ENCODE results near the gene ZC3H7A. TPM values are rescaled to one million over a fixed set of nuclear protein-coding genes. Genes with fewer than 3 reads are reported as not detected.

ZC3H7A gene
- total and polyA plus RNA-seq, 2 of the 13 experiments (the other 11 are each of a cell fraction or from before 2014, with no cell fraction given), result 29.2 to 36.8 TPM

- TF ChIP-seq, protein P1, sequence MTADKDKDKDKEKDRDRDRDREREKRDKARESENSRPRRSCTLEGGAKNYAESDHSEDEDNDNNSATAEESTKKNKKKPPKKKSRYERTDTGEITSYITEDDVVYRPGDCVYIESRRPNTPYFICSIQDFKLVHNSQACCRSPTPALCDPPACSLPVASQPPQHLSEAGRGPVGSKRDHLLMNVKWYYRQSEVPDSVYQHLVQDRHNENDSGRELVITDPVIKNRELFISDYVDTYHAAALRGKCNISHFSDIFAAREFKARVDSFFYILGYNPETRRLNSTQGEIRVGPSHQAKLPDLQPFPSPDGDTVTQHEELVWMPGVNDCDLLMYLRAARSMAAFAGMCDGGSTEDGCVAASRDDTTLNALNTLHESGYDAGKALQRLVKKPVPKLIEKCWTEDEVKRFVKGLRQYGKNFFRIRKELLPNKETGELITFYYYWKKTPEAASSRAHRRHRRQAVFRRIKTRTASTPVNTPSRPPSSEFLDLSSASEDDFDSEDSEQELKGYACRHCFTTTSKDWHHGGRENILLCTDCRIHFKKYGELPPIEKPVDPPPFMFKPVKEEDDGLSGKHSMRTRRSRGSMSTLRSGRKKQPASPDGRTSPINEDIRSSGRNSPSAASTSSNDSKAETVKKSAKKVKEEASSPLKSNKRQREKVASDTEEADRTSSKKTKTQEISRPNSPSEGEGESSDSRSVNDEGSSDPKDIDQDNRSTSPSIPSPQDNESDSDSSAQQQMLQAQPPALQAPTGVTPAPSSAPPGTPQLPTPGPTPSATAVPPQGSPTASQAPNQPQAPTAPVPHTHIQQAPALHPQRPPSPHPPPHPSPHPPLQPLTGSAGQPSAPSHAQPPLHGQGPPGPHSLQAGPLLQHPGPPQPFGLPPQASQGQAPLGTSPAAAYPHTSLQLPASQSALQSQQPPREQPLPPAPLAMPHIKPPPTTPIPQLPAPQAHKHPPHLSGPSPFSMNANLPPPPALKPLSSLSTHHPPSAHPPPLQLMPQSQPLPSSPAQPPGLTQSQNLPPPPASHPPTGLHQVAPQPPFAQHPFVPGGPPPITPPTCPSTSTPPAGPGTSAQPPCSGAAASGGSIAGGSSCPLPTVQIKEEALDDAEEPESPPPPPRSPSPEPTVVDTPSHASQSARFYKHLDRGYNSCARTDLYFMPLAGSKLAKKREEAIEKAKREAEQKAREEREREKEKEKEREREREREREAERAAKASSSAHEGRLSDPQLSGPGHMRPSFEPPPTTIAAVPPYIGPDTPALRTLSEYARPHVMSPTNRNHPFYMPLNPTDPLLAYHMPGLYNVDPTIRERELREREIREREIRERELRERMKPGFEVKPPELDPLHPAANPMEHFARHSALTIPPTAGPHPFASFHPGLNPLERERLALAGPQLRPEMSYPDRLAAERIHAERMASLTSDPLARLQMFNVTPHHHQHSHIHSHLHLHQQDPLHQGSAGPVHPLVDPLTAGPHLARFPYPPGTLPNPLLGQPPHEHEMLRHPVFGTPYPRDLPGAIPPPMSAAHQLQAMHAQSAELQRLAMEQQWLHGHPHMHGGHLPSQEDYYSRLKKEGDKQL (CRISPR knock-in tag; IDR thresholded peaks at IDR 0.05; ENCODE audit: low read depth), result no peak
- TF ChIP-seq ZNF709 (CRISPR knock-in tag; IDR thresholded peaks at IDR 0.05) (no peak), NFATC3 (CRISPR knock-in tag; IDR thresholded peaks at IDR 0.05) (no peak), ELF4 (CRISPR knock-in tag; IDR thresholded peaks at IDR 0.05; ENCODE audit: borderline replicate concordance) (0 out of 2 replicates have a peak, but pooled peaks have one; percentile 16), MAX (IDR thresholded peaks at IDR 0.05) (no peak), NCOA1 (CRISPR knock-in tag; IDR thresholded peaks at IDR 0.05) (no peak), ZNF776 (CRISPR knock-in tag; IDR thresholded peaks at IDR 0.05) (no peak), UBTF (CRISPR knock-in tag; IDR thresholded peaks at IDR 0.05) (no peak), ZNF761 (CRISPR knock-in tag; conservative IDR thresholded peaks at IDR 0.05) (no peak), ZNF572 (CRISPR knock-in tag; IDR thresholded peaks at IDR 0.05) (no peak)
- TF ChIP-seq, protein P2, sequence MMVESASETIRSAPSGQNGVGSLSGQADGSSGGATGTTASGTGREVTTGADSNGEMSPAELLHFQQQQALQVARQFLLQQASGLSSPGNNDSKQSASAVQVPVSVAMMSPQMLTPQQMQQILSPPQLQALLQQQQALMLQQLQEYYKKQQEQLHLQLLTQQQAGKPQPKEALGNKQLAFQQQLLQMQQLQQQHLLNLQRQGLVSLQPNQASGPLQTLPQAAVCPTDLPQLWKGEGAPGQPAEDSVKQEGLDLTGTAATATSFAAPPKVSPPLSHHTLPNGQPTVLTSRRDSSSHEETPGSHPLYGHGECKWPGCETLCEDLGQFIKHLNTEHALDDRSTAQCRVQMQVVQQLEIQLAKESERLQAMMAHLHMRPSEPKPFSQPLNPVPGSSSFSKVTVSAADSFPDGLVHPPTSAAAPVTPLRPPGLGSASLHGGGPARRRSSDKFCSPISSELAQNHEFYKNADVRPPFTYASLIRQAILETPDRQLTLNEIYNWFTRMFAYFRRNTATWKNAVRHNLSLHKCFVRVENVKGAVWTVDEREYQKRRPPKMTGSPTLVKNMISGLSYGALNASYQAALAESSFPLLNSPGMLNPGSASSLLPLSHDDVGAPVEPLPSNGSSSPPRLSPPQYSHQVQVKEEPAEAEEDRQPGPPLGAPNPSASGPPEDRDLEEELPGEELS (CRISPR knock-in tag; IDR thresholded peaks at IDR 0.05), result peak; percentile 31; the same call in 1 of the 2 replicates
- TF ChIP-seq, protein P3, sequence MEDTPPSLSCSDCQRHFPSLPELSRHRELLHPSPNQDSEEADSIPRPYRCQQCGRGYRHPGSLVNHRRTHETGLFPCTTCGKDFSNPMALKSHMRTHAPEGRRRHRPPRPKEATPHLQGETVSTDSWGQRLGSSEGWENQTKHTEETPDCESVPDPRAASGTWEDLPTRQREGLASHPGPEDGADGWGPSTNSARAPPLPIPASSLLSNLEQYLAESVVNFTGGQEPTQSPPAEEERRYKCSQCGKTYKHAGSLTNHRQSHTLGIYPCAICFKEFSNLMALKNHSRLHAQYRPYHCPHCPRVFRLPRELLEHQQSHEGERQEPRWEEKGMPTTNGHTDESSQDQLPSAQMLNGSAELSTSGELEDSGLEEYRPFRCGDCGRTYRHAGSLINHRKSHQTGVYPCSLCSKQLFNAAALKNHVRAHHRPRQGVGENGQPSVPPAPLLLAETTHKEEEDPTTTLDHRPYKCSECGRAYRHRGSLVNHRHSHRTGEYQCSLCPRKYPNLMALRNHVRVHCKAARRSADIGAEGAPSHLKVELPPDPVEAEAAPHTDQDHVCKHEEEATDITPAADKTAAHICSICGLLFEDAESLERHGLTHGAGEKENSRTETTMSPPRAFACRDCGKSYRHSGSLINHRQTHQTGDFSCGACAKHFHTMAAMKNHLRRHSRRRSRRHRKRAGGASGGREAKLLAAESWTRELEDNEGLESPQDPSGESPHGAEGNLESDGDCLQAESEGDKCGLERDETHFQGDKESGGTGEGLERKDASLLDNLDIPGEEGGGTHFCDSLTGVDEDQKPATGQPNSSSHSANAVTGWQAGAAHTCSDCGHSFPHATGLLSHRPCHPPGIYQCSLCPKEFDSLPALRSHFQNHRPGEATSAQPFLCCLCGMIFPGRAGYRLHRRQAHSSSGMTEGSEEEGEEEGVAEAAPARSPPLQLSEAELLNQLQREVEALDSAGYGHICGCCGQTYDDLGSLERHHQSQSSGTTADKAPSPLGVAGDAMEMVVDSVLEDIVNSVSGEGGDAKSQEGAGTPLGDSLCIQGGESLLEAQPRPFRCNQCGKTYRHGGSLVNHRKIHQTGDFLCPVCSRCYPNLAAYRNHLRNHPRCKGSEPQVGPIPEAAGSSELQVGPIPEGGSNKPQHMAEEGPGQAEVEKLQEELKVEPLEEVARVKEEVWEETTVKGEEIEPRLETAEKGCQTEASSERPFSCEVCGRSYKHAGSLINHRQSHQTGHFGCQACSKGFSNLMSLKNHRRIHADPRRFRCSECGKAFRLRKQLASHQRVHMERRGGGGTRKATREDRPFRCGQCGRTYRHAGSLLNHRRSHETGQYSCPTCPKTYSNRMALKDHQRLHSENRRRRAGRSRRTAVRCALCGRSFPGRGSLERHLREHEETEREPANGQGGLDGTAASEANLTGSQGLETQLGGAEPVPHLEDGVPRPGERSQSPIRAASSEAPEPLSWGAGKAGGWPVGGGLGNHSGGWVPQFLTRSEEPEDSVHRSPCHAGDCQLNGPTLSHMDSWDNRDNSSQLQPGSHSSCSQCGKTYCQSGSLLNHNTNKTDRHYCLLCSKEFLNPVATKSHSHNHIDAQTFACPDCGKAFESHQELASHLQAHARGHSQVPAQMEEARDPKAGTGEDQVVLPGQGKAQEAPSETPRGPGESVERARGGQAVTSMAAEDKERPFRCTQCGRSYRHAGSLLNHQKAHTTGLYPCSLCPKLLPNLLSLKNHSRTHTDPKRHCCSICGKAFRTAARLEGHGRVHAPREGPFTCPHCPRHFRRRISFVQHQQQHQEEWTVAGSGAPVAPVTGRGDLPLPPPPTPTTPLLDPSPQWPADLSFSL (CRISPR knock-in tag; IDR thresholded peaks at IDR 0.05), result no peak
Measured at GRCh38 chr16:11759163-11759834, 37.8 kb downstream of the ZC3H7A start (continued).

All from HepG2 (cell line).